Ammon's horn (tissue), 1 donor: ENCODE results near the gene AMELX.
A peak's percentile ranks its signal among the peaks of the same experiment; 100 is the strongest.

ENCODE experiments used
- DNase-seq: peaks from one replicate; pipeline ENCODE4 v3.0.0-alpha.2; 2016; ENCODE audit warnings: low spot score

The AMELX gene

GRCh38 chrX:11309220-11309619 lies 16.0 kb downstream of the AMELX start:
- DNase-seq = no peak

DNA sequence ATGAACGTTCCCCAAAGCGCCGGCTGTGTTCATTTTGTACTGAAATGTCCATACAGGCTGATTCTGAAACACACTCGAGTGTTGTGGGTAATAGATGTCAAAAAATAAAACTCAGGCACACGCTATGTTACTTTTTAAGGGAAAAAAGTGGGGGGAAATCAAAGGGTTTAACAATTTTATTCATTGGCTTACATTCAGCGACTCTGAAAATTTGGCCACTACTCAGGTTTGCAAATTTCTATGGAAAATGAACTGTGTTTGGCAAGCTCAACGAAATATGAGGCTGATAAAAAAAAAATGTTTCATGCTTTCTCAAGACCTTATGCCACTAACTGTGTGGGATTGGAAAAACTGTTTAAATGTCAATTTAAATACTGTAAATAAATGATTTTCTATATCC lies 18.5 kb downstream of the AMELX start:
- no peak for DNase-seq

DNA sequence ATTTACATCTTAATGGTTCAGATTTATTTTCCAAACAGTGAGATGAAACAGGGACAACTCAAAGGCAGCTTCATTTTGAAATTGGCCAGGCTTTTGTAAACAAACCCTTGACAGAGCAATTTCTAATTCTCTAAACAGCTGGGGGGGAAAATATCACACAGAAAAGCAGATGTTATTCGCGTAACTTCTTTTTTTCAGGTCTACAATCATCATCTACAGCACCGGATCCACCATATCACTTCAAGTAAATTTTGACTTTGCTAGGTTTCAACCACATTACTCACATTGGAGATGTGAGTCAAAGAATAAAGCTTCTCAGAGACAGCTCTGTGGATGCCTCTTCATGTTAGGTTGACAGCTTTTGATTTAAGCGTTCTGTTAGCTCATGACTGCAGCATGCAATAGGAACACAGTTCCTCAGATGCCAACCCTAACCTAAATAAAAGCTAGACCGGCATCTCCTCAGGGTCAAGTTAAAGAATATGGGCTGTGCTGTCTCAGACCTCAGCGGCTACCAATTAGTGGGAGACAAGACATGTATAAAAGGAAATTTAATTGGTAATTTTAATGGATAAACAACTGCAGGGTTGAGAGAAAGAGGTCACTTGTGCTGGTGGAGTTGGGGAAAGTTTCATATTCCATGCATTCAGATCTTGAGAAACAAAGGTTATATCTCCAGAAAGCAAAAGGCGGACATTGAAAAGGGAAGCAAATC lies 26.8 kb downstream of the AMELX start:
- no peak for DNase-seq

DNA sequence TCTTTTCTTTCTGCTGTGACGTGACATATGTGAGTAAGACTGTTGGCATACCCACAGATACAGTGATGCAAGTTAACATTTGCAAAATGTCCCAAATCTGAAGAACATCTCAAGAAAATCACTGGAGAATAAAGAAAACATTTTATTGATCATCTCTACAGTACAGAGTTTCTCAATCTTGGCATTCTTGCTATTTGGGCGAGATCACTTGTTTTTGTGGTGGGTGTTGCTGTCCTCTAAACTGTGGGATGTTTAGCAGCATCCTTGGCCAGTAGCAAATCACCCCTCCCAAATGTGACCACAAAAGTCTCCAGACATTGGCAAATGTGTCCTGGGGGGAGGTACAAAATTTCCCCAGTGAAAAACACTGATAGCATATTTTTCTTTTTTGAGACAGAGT lies 28.8 kb downstream of the AMELX start:
- no peak for DNase-seq

DNA sequence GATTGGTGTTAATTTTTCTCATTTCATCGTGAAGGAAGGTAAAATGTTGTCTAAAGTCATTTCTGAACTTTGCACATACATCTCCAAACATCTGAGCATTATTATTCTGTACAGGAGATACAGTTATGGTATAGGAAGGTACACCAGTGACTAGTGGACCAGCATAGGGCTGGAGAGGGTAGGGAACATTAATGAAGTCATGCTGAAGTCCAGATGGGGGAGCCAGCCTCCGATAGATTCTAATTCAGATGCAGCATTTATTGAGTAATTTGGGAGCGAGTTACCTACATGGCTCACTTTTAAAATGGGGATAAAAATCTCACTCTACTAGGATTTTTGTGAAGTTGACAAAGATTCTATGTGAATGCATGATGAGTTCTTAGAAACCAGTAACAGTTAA lies 34.9 kb downstream of the AMELX start:
- DNase-seq = no peak

- DNase-seq = no peak
Observed at GRCh38 chrX:11329021-11329420, 35.8 kb downstream of the AMELX start.

GRCh38 chrX:11331788-11332187 lies 38.6 kb downstream of the AMELX start:
- DNase-seq = no peak

- no peak for DNase-seq
Observed at GRCh38 chrX:11334165-11334564, 41.0 kb downstream of the AMELX start.

GRCh38 chrX:11336201-11336600 lies 43.0 kb downstream of the AMELX start:
- DNase-seq = no peak

GRCh38 chrX:11337292-11338009 lies 44.2 kb downstream of the AMELX start:
- DNase-seq = no peak

- peak; percentile 29 for DNase-seq
Observed at GRCh38 chrX:11341274-11342201, 48.3 kb downstream of the AMELX start.

DNA sequence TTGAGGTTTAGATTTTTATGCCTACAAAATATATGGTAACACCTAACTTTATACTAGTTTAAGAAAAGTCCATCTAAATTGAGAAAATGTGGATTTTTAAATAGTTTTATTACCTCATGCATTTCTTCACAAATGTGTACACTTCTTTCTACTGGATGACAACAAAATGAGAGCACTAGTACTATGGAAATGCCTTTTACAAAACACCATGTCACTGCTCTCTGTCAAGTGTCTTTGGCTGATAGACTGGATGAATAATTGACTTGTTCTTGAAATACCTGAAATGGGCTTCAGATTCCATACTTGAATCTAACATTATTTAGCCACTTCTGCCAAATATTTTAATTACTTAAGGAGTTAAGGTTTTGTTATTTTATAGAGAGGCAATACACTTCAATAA lies 49.5 kb downstream of the AMELX start:
- no peak for DNase-seq

DNA sequence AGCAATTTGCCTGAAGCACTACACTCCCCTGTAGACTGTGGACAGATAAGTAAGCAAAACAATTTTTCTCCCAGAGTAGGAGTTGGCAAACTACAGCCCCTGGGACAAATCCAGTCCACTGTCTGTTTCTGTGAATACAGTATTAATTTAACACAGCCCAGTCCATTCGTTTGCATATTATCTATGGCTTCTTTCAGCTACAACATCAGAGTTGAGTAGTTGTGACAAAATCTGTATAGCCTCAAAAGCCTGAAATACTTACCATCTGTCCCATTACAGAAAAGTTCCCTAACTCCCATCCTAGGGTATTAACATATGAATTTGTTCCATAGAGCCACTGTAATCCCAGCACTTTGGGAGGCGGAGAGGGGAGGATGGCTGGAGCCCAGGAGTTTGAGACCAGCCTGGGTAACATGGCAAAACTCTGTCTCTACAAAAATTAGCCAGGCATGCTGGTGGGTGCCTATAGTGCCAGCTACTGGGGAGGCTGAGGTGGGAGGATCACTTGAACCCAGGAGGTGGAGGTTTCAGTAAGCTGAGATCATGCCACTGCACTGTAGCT lies 53.0 kb downstream of the AMELX start:
- DNase-seq = no peak

DNA sequence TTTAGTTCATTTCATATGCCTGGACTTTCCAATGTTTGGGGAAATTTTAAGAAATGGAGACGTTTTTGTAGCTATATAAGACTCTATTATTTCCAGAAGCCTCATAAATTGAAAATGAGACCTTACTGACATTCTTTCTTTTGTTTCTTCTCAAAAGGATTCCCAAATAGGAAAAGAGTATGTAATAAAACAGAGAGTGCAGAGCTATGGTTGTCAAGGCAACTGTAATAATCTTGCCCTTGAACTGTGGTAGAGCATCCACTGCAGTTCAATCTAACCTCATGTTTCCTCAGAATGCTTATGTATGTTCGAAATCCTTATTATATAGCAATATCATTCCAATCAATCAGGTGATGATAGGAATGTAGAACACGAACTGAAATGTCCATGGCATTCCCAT lies 54.1 kb downstream of the AMELX start:
- DNase-seq = no peak

GRCh38 chrX:11349020-11349419 lies 55.8 kb downstream of the AMELX start:
- no peak for DNase-seq

- DNase-seq = no peak
Observed at GRCh38 chrX:11349661-11350337, 56.6 kb downstream of the AMELX start.
